ENCODE results near the gene STYK1. TPM values are rescaled to one million over a fixed set of nuclear protein-coding genes. Genes with fewer than 3 reads are reported as not detected.
"Not testable (repeated sequence)": the region's sequence is repeated elsewhere in the genome, so short reads cannot be mapped to it uniquely, and the experiment has no call there.

The STYK1 gene
- total RNA-seq, 1 donor from 2014 or later, result 0.15 TPM

DNA sequence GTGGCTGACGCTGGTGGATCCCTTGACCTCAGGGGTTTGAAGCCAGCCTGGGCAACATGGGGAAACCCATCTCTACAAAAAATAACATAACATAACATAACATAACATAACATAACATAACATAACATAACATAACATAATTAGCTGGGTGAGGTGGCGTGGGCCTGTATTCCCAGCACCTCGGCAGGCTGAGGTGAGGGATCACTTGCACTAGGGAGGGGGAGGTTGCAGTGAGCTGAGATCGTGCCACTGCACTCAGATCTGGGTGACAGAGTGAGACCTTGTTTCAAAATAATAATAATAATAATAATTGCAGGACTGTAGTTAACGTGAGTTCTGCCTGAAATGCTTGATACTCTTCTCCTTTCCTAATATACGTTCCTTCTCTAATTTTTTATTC, 61.7 kb downstream of the STYK1 start:
- peak overlapping the region; percentile 92 for H3K4me3 ChIP-seq
- H2AFZ ChIP-seq (replicated peaks), result no peak overlapping the region
- peaks cover 21% of the 10 kb centered on the region for H3K4me1 Mint-ChIP-seq
- H3K4me2 ChIP-seq, result peak overlapping the region; percentile 99
- peak overlapping the region; percentile 97 for H3K9ac ChIP-seq
- H3K79me2 ChIP-seq (ENCODE audit: low read depth), result peaks cover 35% of the 10 kb centered on the region
- no peaks in the 10 kb centered on the region for H3K27me3 ChIP-seq
- peaks cover 3% of the 10 kb centered on the region for H3K27me3 Mint-ChIP-seq (ENCODE audit: insufficient read depth, low read depth)
- peak overlapping the region; percentile 99 for H3K4me3 Mint-ChIP-seq
- peaks cover 4% of the 10 kb centered on the region for H3K36me3 Mint-ChIP-seq
- no peak for DNase-seq (ENCODE audit: low spot score)
- TF ChIP-seq CTCF (IDR thresholded peaks at IDR 0.05) (no peak), EZH2 (IDR thresholded peaks at IDR 0.05) (no peak), EZH2phosphoT487 (IDR thresholded peaks at IDR 0.05) (no peak)
- peaks cover 4% of the 10 kb centered on the region for H3F3A ChIP-seq (ENCODE audit: low read depth)
- H4K20me1 ChIP-seq (ENCODE audit: low read depth), result no peaks in the 10 kb centered on the region
- H3K27ac ChIP-seq, result no peak overlapping the region
- no peaks in the 10 kb centered on the region for H3K9me3 ChIP-seq (ENCODE audit: low read depth)
- no peak overlapping the region for H3K27ac Mint-ChIP-seq
- no peaks in the 10 kb centered on the region for H3K9me3 Mint-ChIP-seq
- peaks cover 9% of the 10 kb centered on the region for H3K4me1 ChIP-seq
- peaks cover 24% of the 10 kb centered on the region for H3K36me3 ChIP-seq

DNA sequence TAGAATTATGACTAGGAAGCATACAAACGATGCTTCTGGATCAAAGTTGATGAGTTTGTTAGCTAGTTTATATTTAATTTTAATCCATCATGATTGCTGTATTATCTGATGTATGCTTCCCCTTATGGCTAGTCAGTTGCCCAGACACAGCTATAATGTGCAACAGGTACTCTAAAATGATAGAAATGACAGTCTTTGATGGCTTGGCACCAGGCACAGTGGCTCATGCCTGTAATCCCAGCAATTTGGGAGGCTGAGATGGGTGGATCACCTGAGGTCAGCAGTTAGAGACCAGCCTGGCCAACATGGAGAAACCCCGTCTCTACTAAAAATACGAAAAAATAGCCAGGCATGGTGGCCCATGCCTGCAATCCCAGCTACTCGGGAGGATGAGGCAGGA, 62.6 kb downstream of the STYK1 start:
- Histone ChIP-seq H3K36me3 (peaks cover 29% of the 10 kb centered on the region), H3K79me2 (ENCODE audit: low read depth) (peaks cover 35% of the 10 kb centered on the region)
- H3K27me3 ChIP-seq; H3K4me2 ChIP-seq; H3K27ac ChIP-seq; H3K27me3 Mint-ChIP-seq (ENCODE audit: insufficient read depth, low read depth); H3K4me3 ChIP-seq; H3K4me1 ChIP-seq; H3K9me3 Mint-ChIP-seq; H4K20me1 ChIP-seq (ENCODE audit: low read depth); H3K9me3 ChIP-seq (ENCODE audit: low read depth); H3K27ac Mint-ChIP-seq; H3K9ac ChIP-seq; DNase-seq (ENCODE audit: low spot score); H3K36me3 Mint-ChIP-seq; H3F3A ChIP-seq (ENCODE audit: low read depth); H3K4me3 Mint-ChIP-seq; H2AFZ ChIP-seq (replicated peaks): not testable (repeated sequence)
- peaks cover 21% of the 10 kb centered on the region for H3K4me1 Mint-ChIP-seq

- Mint-ChIP-seq H3K27ac (no peak overlapping the region), H3K4me1 (peaks cover 21% of the 10 kb centered on the region), H3K4me3 (no peak overlapping the region), H3K27me3 (ENCODE audit: insufficient read depth, low read depth) (peaks cover 3% of the 10 kb centered on the region), H3K9me3 (no peaks in the 10 kb centered on the region), H3K36me3 (peaks cover 5% of the 10 kb centered on the region)
- Histone ChIP-seq H3K4me1 (peaks cover 9% of the 10 kb centered on the region), H3K27ac (no peak overlapping the region), H3K9me3 (ENCODE audit: low read depth) (no peaks in the 10 kb centered on the region), H3F3A (ENCODE audit: low read depth) (peaks cover 4% of the 10 kb centered on the region), H3K9ac (no peak overlapping the region), H3K36me3 (peaks cover 35% of the 10 kb centered on the region), H3K4me2 (no peak overlapping the region), H2AFZ (replicated peaks) (no peak overlapping the region), H4K20me1 (ENCODE audit: low read depth) (no peaks in the 10 kb centered on the region), H3K27me3 (no peaks in the 10 kb centered on the region), H3K4me3 (no peak overlapping the region), H3K79me2 (ENCODE audit: low read depth) (peaks cover 35% of the 10 kb centered on the region)
- DNase-seq (ENCODE audit: low spot score), result no peak
- TF ChIP-seq CTCF (IDR thresholded peaks at IDR 0.05) (no peak), EZH2phosphoT487 (IDR thresholded peaks at IDR 0.05) (no peak), EZH2 (IDR thresholded peaks at IDR 0.05) (no peak)
Observed at GRCh38 chr12:10610188-10610587, 63.7 kb downstream of the STYK1 start.

DNA sequence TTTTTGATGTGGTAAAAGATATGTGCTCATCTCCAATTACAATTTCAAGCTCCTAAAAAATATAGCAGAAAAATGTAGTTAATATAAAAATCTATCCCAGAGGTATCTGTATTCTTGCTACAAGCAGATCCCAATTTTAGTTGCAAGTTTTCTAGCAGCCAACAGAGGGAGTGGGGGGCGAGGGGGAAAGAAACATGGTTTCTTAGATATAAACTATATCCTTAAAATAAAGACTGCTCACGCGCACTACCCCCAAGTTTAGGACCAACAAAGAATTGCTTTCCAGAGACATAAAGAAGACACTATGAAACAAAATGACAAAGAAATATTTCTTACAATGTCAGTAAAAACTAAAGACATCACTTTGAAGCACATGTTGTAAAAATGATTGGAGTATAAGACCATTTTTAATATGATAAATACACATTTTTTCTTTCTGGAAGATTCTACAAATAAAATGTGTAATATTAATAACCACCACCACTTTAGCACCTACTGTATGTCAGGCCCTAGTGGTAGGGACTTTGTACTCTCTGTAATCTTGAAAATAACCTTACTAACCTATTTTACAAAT, 65.9 kb downstream of the STYK1 start:
- peaks cover 45% of the 10 kb centered on the region for H3K36me3 ChIP-seq
- DNase-seq (ENCODE audit: low spot score), result no peak
- H2AFZ ChIP-seq (replicated peaks), result no peak overlapping the region
- no peaks in the 10 kb centered on the region for H3K9me3 ChIP-seq (ENCODE audit: low read depth)
- H3K27ac Mint-ChIP-seq, result no peak overlapping the region
- H3F3A ChIP-seq (ENCODE audit: low read depth), result peaks cover 4% of the 10 kb centered on the region
- no peaks in the 10 kb centered on the region for H3K9me3 Mint-ChIP-seq
- H3K4me2 ChIP-seq, result no peak overlapping the region
- H3K36me3 Mint-ChIP-seq, result peaks cover 11% of the 10 kb centered on the region
- H3K4me3 Mint-ChIP-seq, result no peak overlapping the region
- H3K27me3 ChIP-seq, result no peaks in the 10 kb centered on the region
- H4K20me1 ChIP-seq (ENCODE audit: low read depth), result no peaks in the 10 kb centered on the region
- peaks cover 9% of the 10 kb centered on the region for H3K4me1 ChIP-seq
- H3K4me1 Mint-ChIP-seq, result peaks cover 13% of the 10 kb centered on the region
- no peak overlapping the region for H3K27ac ChIP-seq
- no peak overlapping the region for H3K9ac ChIP-seq
- no peak overlapping the region for H3K4me3 ChIP-seq
- peaks cover 31% of the 10 kb centered on the region for H3K79me2 ChIP-seq (ENCODE audit: low read depth)
- no peak for TF ChIP-seq EZH2phosphoT487 (IDR thresholded peaks at IDR 0.05)
- TF ChIP-seq CTCF (IDR thresholded peaks at IDR 0.05), result peak; percentile 35
- no peaks in the 10 kb centered on the region for H3K27me3 Mint-ChIP-seq (ENCODE audit: insufficient read depth, low read depth)
